ENCODE data around the gene PRICKLE1. TPM values are rescaled to one million over a fixed set of nuclear protein-coding genes. Genes with fewer than 3 reads are reported as not detected.

Gene PRICKLE1
- total RNA-seq, 1 experiment from 2014 or later: 77.2 TPM

DNA sequence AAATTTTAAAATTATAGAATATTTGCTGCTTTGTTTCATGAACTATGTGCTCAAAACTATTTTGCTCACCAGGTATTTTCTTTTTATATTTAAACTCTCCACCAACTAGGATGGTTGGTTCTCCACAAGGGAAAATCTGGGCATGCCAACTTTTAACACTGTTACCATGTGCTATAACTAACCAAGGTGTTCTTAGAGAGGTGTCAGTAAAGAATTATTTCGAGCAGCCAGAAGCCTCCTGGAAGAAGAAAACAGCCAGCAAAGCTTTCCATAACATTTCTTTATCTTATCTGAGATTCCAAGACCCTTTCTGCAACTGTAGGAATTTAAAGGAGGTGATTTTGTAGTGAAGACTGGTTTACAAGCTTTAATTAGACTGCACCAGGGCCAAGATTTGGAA is 97.3 kb downstream of the PRICKLE1 start:
- DNase-seq (ENCODE audit: low spot score): no peak

DNA sequence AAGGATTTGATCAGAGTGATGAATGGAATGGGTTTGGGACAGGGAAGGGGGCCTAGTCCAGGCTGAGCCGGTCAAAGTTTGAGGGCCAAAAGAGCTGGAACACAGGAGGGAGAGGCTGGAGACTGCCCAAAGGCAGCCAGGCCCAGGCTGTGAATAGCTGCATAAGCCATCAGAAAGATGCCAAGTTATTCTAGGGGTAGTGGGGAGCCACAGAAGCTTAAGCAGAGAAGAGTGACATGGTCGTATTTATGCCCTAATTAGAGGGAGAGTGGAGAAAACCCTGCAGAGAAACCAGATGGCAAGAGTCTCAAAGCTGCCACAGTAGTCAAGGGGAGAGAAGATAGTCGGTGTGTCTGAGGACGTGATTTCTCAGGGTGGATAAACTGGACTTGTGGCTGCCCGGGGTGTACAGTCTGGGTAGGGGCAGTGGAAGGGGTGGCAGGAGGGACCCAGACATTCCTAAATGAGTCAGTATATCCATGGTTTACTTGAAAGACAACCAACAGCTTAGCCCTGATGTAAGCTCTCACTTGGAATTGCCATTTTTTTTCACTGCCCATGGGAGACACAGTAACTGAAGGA is 99.2 kb downstream of the PRICKLE1 start:
- DNase-seq (ENCODE audit: low spot score): no peak

DNA sequence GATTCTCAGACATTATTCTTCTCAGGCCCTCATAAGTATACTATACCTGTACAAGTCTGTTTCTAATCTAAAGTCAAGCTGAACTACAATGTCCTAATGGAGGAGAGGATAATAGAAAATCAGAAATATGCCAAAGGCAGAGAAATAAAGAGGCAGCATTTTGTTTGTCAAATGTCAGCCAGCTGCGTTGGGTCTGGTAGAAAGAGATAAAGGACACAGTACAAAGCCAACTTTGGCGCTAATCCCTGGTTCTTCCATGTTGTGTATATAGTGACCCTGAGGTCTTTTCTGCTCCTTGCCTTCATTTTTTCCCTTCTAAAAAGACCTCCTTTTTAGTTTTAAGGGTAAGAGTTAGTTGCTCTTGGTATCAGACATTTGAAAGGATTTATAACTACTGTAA is 103.1 kb downstream of the PRICKLE1 start:
- no peak for DNase-seq (ENCODE audit: low spot score)

DNA sequence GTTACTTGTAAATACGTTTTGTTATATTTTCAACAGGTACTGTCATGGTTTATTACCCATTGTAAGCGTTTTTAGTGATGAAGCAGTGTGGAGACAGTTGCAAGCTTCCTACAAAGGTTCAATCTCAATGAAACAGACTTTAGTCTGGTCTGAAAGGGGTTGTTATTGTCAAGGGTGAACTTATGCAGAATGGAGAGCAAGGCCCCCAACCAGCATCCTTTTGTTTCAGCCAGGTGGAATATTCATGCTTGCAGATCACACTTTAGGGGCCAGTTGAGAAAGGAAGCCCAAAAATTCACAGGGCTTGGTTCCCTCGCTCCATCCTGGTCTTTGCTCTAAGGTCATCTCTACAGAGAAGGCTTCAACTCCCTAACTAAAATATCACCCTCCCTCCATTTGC is 103.7 kb downstream of the PRICKLE1 start:
- DNase-seq (ENCODE audit: low spot score): no peak

DNA sequence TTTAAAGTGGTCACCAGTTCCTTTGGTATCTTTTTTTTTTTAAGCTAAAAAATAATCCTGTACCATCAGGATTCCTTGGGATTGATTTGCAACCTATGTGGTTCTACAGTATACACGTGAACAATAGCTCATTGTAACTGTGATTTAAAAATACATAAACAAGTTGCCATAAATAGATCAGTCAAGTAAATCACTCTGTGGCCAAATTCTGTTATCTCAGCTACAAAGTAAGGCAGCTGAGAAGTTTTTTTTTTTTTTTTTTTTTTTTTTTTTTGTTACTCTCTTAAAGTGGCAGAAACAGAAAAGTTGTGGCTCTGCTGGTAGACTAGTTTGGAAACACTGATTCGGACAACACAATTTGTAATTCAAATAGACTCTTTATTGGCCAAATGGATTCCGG is 104.5 kb downstream of the PRICKLE1 start:
- DNase-seq (ENCODE audit: low spot score): peak; percentile 5

DNA sequence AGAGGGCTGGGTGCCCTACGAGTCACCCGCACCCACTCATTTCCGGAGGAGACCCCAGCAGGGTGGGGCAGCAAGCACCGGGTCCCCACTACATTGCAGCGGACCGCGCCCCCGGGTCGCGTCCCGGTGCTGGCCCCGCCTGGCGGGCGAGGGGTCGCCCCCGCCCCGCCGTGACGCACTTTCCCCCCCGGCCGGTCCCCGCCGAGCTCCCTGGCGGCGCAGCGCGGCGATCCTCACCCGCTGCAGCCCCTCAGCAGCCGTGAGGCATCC is 106.1 kb downstream of the PRICKLE1 start:
- DNase-seq (ENCODE audit: low spot score): peak; percentile 6

DNA sequence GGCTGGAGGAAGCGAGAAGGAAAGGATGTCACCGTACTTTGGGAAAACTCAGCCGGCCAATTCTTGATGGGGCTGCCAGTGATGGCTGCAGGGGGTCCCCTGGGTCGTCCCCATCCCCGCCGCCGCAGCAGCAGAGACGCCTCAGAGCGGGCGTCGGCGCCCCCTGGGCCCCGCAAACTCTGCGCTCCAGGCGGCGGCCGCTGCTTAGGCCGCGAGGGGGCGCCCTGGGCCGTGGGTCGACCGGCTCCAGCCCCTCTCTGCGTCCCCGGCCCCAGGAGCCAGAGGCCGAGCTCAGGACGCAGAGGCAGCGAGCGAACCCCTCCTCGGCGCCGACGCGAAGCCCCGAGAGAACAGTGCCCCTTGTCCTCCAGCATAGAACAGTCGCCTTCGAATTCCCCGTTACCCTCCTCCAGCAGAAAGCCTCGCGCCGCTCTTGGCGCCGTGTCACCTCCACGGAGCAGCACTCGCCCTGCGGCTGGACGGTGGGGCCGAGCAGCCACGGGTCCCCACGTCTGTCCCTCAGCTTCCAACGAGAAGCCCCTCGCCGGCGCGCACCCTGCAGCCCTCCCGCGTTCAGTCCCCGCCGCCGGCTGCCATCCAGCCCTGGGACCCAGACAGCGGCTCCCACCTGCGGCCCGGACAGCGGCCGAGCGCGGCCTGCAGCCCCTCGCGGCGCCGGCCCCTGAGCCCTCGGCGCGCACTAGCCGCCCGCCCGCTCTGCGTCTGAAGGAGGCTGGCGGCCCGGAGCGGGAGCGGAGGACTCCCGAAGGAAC is 106.6 kb downstream of the PRICKLE1 start:
- peak; percentile 30 for DNase-seq (ENCODE audit: low spot score)

DNA sequence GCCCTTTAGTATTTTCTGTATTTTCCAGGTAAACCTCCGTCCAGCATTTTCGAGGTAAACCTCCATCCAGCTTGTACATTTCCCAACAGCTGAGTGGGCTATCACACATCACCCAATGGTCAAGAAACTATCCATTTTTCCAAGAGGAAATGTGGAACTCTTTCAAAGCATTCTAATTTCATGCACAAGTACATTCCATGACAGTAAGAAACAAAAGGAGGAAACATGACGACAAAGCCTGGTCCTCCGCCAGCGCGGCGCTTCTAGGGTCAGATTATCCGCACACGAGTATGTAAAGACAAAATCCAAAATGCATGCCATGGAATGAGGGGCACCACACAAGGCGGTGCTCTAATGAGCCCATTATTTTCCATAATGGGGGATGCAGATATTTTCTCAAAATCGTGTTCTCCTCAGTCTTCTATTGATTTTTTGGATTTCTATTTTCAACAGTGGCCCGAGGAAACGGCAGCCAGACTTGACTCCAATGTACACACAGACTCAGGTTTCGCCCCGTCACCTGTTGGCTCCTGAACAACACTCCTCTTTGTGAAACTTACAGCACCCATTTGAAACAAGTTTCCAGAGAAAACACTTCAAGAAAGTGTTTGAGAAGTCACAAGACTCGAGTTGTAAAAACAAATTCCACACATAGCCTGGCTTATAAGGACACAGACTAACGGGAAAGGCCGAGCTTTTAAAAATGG is 107.4 kb downstream of the PRICKLE1 start:
- peak; percentile 4 for DNase-seq (ENCODE audit: low spot score)

DNA sequence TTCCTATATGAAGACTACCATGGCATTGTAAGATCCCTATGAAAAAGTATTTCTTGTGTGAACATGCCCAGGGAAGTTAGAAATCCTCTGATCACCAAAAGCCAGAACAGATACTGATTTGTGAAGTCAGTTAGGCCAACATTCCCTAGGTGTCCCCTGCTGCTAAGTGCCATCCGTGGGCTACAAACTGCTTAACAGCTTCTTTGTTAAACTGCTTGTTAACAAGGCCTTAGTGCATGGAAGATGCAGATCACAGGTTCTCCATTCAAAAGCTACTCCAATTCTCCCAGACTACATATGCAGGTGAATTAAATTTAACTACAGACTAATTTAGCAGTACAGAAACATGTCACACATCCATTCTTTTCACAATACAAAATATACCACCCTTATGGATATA is 108.2 kb downstream of the PRICKLE1 start:
- no peak for DNase-seq (ENCODE audit: low spot score)

DNA sequence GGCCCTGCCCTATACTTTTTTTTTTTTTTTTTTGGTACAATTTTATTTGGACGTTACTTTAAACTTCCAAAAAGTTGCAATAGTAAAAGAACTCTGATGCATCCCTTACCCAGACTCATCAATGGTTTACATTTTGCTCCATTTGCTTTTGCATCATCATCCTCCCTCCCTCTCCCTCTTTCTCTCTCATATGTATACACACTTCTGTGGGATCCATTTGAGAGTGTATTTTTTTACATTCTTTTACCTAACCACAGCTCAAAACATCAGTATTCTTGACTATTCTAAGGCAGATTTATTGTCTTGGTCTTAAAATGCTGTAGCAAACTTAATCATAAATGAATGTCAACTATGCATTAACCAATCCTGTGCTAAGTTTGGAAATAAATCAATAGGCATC is 111.6 kb downstream of the PRICKLE1 start:
- no peak for DNase-seq (ENCODE audit: low spot score)

DNA sequence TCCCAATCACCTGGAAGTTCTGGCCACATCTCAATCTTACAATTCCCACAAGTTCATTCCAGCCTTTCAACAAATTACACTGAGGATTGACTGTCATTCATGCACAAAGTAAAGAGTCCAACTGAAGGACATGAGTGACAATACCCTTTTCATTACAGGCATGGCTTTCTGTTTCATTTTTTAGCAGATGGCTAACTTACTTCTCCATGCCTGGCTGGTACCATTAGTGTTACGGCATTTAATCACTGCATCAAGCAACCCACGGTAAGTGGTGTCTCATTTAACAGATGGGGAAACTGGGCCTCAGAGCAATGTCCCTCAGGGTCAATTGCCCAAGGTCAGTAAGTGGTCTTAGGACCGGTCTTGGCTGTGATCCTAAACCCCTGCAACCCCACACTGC is 114.4 kb downstream of the PRICKLE1 start:
- no peak for DNase-seq (ENCODE audit: low spot score)

DNA sequence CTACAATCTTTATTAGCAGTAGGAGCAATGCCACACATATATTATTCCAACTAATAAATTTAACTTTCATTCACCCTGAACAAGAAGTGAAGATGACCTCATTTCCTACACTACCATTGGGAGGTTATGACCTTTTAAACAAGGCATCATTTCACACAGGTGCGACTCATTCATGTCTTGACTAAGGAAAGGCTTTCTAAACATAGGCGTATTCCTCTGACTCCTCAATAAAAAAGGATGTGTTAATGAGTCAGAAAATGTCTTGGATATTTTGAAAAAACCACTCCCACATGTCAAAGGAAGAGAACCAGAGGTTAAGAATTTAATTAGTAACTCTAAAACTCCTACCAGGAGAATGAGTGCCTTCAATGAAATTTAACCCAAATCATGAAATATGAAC is 115.2 kb downstream of the PRICKLE1 start:
- peak; percentile 85 for DNase-seq (ENCODE audit: low spot score)

DNA sequence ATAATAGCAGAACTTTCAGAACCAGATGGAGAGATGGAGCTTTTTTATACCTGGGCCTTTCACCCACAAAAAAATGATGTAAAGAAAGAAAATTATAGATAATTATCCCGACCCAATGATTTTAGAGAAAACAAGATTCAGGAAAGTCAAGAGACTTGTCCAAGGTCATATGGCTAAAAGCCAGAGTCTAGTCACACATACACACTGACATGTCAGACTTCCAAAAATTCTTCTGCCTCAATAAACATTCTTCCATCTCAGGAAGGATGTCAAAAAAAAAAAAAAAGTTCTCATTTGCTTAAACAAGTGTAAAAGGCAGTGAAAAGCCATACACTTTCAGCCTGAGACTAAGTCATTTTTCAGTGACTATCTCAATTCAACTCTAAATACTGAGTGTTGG is 116.0 kb downstream of the PRICKLE1 start:
- DNase-seq (ENCODE audit: low spot score): no peak

DNA sequence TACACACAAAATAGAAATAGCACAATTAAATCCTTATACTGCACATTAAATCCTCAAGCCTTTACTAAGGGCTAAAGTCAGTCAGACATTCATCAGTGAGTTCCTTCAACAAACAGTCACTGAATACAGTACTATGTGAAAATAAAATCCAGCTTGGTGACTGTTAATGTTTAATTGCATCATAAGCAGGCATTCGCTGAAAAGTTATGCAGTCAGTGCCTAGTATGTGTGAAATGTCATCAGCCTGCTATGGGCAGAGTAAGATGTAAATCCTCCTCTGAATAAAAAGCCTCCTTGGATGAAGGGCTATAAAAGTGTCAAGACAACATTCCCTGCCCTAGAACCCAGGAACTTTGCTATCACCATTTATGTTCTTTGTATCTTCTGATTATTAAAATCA is 116.4 kb downstream of the PRICKLE1 start:
- DNase-seq (ENCODE audit: low spot score): no peak

DNA sequence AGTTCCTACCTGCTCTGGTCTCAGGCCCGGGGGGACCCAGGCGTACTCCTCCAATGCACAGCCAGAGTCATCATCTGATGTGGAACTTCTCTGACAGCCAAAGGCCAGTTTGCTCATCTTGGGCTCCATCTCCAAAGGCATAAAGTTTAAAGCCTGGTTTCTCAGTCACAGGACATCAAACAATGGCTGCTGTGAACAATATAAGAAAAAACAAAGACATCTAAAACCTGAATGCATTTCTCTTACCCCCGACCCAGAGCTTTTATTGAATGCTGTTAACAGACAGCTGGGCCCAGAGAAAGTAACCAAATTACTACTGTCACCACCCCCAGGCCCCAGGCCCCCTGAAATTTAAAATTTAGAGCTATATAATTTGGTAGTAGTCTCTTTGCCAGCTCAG is 117.2 kb downstream of the PRICKLE1 start:
- no peak for DNase-seq (ENCODE audit: low spot score)

DNA sequence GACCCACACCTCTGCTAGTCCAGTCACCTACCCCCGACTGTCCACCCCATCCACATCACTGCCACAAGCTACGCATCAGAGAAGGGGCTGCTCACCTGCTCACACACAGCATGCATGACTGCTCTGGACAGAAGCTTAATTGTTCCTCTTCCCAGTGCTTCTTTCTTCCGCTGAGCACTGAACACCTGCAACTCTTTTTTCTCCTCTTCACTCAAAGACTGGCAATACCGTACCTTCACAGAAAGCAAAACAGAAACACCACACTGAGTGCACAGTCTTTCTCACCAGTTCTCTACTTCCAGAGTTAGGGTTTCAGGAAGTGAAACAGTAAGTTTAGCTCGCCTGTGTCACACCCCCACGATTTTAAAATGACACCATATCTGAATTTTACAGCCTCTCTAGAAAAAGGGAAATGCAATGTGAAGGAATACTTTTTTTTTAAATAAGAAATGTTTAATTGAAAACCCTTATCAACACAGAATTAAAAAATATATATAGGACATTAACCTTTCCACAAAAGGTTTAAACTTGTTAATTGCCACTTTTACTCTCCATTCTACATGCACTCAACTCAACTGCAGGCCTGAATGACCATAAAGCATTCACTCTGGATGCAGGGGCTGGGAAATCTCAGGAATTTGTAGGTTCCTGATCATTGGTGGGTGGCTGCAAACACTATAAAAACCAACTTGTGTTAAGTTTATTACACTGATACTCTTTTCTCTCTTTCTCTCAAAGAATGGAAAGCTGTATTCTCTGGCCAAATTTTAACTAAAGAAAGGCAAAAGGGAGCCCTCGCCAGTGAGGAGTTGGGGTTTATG is 120.0 kb downstream of the PRICKLE1 start:
- DNase-seq (ENCODE audit: low spot score): no peak

DNA sequence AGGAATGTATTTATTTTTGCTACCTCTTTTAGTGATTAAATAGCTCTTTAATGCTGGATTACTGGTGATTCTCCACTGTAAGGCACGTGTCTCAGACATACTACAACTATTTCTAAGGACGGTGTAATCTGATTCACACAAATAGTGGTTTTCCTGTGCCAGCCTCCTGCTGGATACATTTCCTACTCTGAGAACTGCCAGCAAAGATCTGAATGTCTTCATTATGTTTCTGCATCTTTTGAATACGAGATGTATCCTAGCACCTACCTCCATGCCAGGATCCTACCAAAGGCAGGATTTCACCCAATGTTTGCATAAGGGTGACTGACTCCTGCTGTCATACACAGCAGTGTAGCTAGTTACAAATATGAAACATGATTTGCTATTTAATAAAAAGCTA is 120.6 kb downstream of the PRICKLE1 start:
- DNase-seq (ENCODE audit: low spot score): no peak

DNA sequence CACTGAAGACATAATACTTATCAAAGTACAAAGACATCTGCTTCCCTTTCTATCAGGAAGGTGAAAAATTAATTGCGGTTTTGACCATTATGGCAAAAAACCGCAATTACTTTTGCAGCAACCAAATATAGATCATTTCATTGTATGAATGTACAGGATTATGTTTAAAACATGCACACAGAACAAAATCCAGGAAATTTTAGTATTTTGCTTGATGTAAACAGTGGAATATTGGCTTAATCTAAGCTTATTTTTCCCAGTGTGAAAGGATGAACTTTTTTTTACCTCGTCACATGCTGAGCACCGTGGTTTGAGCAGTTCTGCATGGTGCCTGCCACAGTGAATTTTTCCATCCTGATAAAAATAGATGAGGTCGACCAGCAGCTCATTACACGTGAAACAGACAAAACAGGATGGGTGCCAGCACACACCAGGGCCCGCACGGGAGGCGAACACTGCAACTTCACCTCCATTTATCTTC is 121.2 kb downstream of the PRICKLE1 start:
- no peak for DNase-seq (ENCODE audit: low spot score)

DNA sequence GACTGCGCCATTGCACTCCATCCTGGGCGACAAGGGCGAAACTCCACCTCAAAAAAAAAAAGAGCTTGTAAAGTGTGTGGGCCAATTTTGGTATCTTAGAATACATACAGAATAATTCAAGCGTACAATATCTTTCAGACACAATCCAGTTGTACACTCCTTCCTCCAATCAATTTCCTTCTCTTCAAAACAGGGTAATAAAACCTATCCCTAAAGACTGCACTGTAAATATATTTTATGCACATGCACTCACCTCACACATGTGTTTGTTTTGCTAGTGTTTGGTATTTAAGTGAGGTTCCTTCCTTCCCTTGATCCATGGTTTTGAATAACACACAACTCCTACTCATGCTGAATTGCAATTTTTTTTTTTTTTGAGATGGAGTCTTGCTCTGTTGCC is 125.9 kb downstream of the PRICKLE1 start:
- DNase-seq (ENCODE audit: low spot score): no peak

DNA sequence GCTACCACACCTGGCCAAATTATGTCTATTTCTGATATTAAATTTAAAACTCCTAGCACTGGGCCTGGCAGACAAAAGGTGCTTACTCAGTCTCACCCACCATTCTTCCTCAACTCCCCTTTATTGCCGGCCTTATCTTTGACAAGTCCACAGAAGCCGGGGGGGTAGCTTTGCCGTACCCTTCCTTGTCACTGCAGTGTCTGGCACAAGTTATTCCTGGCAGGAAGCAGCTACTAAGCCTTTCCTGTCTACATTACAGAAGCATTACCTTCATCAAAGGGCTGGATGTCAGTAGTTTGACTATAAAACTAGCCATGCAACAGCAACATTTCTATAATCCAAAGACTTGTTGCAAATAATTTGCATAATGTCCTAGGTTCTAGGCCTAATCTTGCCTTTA is 127.1 kb downstream of the PRICKLE1 start:
- no peak for DNase-seq (ENCODE audit: low spot score)

DNA sequence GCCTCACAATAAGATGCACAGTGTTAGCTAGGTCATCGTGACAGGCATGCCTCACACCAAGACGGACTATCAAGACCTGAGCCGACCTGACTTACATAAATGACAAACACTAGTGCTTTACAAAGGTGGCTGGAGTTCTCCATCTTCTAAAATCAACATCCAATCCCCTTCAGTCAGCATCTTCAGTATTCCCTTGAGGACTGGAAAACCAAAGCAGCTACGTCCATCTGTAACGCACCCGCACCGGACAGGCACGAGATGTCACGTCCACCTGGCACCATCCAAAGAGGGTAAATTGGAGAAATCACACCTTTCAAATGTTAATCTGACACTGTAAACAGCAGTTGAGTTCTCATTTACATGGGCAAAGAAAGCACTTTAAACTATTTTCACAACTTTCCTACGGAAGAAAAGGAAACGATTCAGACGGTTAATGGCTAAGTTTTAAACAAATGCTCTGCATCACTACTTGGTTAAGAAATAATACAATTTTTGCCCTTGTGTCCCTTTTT is 130.2 kb downstream of the PRICKLE1 start:
- no peak for DNase-seq (ENCODE audit: low spot score)

DNA sequence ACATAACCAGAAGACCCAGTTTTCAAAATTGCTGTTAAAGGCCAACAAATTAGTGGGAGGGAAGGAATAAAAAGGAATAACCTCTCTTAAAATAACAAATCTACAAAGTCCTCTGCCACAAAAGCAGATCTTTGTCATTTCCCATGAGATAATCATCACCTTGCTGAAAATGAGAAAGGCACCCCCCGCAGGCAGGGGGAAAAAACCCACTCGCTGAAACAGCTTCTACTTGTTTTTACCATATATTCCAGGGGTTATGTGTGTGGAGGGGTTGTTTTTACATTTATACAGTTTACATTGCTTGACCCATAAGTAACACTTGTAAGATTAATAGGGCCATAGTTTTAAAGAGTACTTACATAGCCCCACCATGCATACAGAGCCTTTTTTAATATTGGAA is 131.0 kb downstream of the PRICKLE1 start:
- no peak for DNase-seq (ENCODE audit: low spot score)
